HL-60/S4 treated with retinoic acid at 250 ng/mL for 4 days and 3 days (cell line): ENCODE measurements around the gene MTG1.
"Not testable (repeated sequence)": the region's sequence is repeated elsewhere in the genome, so short reads cannot be mapped to it uniquely, and the experiment has no call there.

ENCODE experiments used
- in situ Hi-C: fragments of 300-500 bp; cut with MboI; formaldehyde crosslinking; loops from 2 replicates; pipeline ENCODE4 v1.7.0; 2022; ENCODE audit warnings: low sequenced_read_pairs

MTG1 gene

GRCh38 chr10:133358925-133359310, 35.0 kb upstream of the MTG1 start:
- in situ Hi-C loops, result no loop called here

GRCh38 chr10:133359554-133359971, 34.4 kb upstream of the MTG1 start:
- in situ Hi-C loops, result no loop called here

GRCh38 chr10:133359972-133360610, 33.9 kb upstream of the MTG1 start:
- in situ Hi-C loops, result no loop called here

GRCh38 chr10:133361227-133361626, 32.7 kb upstream of the MTG1 start:
- in situ Hi-C loops, result no loop called here

GRCh38 chr10:133361773-133362441, 32.0 kb upstream of the MTG1 start:
- in situ Hi-C loops, result no loop called here

- in situ Hi-C loops, result no loop called here
These were observed 31.1 kb upstream of the MTG1 start for GRCh38 chr10:133362846-133363245.

GRCh38 chr10:133364645-133365431, 29.1 kb upstream of the MTG1 start:
- in situ Hi-C loops, result no loop called here

- in situ Hi-C loops, result no loop called here
These were observed 28.4 kb upstream of the MTG1 start for GRCh38 chr10:133365461-133366129.

- in situ Hi-C loops, result no loop called here
These were observed 27.9 kb upstream of the MTG1 start for GRCh38 chr10:133366130-133366478.

- in situ Hi-C loops, result no loop called here
These were observed 27.2 kb upstream of the MTG1 start for GRCh38 chr10:133366751-133367150.

- in situ Hi-C loops, result not testable (repeated sequence)
These were observed 26.5 kb upstream of the MTG1 start for GRCh38 chr10:133367461-133367860.

- in situ Hi-C loops, result no loop called here
These were observed 25.8 kb upstream of the MTG1 start for GRCh38 chr10:133368153-133368552.

- in situ Hi-C loops, result no loop called here
These were observed 23.7 kb upstream of the MTG1 start for GRCh38 chr10:133370030-133370786.

- in situ Hi-C loops, result no loop called here
These were observed 21.4 kb upstream of the MTG1 start for GRCh38 chr10:133372507-133372906.

GRCh38 chr10:133373174-133374090, 20.5 kb upstream of the MTG1 start, which contains the start of gene ECHS1:
Gene ECHS1 (minus strand): TSS chr10:133373354. CDS start chr10:133373333, 21 bp downstream.
- in situ Hi-C loops, result no loop called here

- in situ Hi-C loops, result no loop called here
These were observed 18.4 kb upstream of the MTG1 start for GRCh38 chr10:133375357-133376115.

GRCh38 chr10:133376183-133376582, 17.8 kb upstream of the MTG1 start:
- in situ Hi-C loops, result not testable (repeated sequence)

- in situ Hi-C loops, result no loop called here
These were observed 16.7 kb upstream of the MTG1 start for GRCh38 chr10:133377025-133377817.
